Neuronal stem cell (in vitro differentiated cells): ENCODE results near the gene CCS.
A peak's percentile ranks its signal among the peaks of the same experiment; 100 is the strongest.

Source experiments
- DNase-seq: peaks from one replicate; pipeline ENCODE4 v3.0.0-alpha.2; 2013; ENCODE audit warnings: low spot score
- H2AFZ ChIP-seq: one replicate; pipeline ENCODE4 v1.6.1; 2013; ENCODE audit warnings: mild to moderate bottlenecking, low read length, inconsistent platforms
- H2AK5ac ChIP-seq: 2 replicates; pipeline ENCODE4 v1.6.1; 2013; ENCODE audit warnings: low read depth, mild to moderate bottlenecking, inconsistent platforms, low read length, moderate library complexity, mixed read lengths
- H2BK120ac ChIP-seq: 2 replicates; pipeline ENCODE4 v1.6.1; 2013; ENCODE audit warnings: low read depth, mild to moderate bottlenecking, inconsistent platforms, low read length, moderate library complexity, mixed read lengths
- H2BK12ac ChIP-seq: one replicate; pipeline ENCODE4 v1.6.1; 2013; ENCODE audit warnings: low read length, inconsistent platforms
- H2BK15ac ChIP-seq: 2 replicates; pipeline ENCODE4 v1.6.1; 2013; ENCODE audit warnings: mild to moderate bottlenecking, low read length, inconsistent platforms, mixed read lengths
- H2BK5ac ChIP-seq: one replicate; pipeline ENCODE4 v1.6.1; 2013; ENCODE audit warnings: inconsistent platforms, mild to moderate bottlenecking, low read length, moderate library complexity
- H3K14ac ChIP-seq: one replicate; pipeline ENCODE4 v1.6.1; 2013; ENCODE audit warnings: low read length, inconsistent platforms
- H3K18ac ChIP-seq: 2 replicates; pipeline ENCODE4 v1.6.1; 2013; ENCODE audit warnings: low read length, inconsistent platforms
- H3K23ac ChIP-seq: 2 replicates; pipeline ENCODE4 v1.6.1; 2013; ENCODE audit warnings: low read depth, mild to moderate bottlenecking, mixed read lengths, low read length, inconsistent platforms; ENCODE audit not compliant: poor library complexity
- H3K27ac ChIP-seq: replicated peaks from 3 replicates; pipeline ENCODE4 v1.5.1; 2013; ENCODE audit warnings: low read length, inconsistent platforms
- H3K27me3 ChIP-seq, 3 experiments: 2 replicates each; pipeline ENCODE4 v1.6.1; 2013; ENCODE audit warnings: low read length in 3 of 3, mild to moderate bottlenecking in 2 of 3, inconsistent platforms in 1 of 3, low read depth in 1 of 3, mixed read lengths in 1 of 3, moderate library complexity in 1 of 3; ENCODE audit not compliant: control insufficient read depth in 3 of 3, insufficient read depth in 3 of 3
- H3K36me3 ChIP-seq, 2 donors: replicated peaks in 1 of 2; 2 replicates each; pipeline ENCODE4 v1.6.1; 2013; ENCODE audit warnings: low read length in 2 of 2; ENCODE audit not compliant: control insufficient read depth in 2 of 2, insufficient read depth in 2 of 2
- H3K4ac ChIP-seq: 2 replicates; pipeline ENCODE4 v1.6.1; 2013; ENCODE audit warnings: inconsistent platforms, mild to moderate bottlenecking, low read length, moderate library complexity
- H3K4me1 ChIP-seq, 2 donors: 1 replicate in 1 of 2; 2 replicates in 1 of 2; pipeline ENCODE4 v1.6.1; 2013; ENCODE audit warnings: low read length in 2 of 2, low read depth in 1 of 2; ENCODE audit not compliant: control insufficient read depth in 2 of 2, insufficient read depth in 1 of 2
- H3K4me2 ChIP-seq: one replicate; pipeline ENCODE4 v1.6.1; 2013; ENCODE audit warnings: mild to moderate bottlenecking, low read length, inconsistent platforms; ENCODE audit not compliant: insufficient read depth, poor library complexity, severe bottlenecking
- H3K4me3 ChIP-seq, 2 donors: 2 replicates each; pipeline ENCODE4 v1.5.1; 2013; ENCODE audit warnings: low read length in 2 of 2, mild to moderate bottlenecking in 2 of 2, inconsistent platforms in 1 of 2, moderate library complexity in 1 of 2
- H3K79me1 ChIP-seq: one replicate; pipeline ENCODE4 v1.6.1; 2013; ENCODE audit warnings: low read depth, mild to moderate bottlenecking, inconsistent platforms, low read length, moderate library complexity
- H3K9ac ChIP-seq: one replicate; pipeline ENCODE4 v1.6.1; 2013; ENCODE audit warnings: mild to moderate bottlenecking, low read depth, low read length, inconsistent platforms; ENCODE audit not compliant: poor library complexity
- H3K9me3 ChIP-seq, 2 donors: replicated peaks in 1 of 2; 2 replicates each; pipeline versions ENCODE3 to v1.6.1; 2013; ENCODE audit warnings: low read length in 2 of 2, mild to moderate bottlenecking in 2 of 2, inconsistent platforms in 1 of 2, low read depth in 1 of 2, mixed read lengths in 1 of 2, moderate library complexity in 1 of 2; ENCODE audit not compliant: control insufficient read depth in 2 of 2, insufficient read depth in 1 of 2
- H4K8ac ChIP-seq: one replicate; pipeline ENCODE4 v1.6.1; 2013; ENCODE audit warnings: low read depth, mild to moderate bottlenecking, inconsistent platforms, low read length, moderate library complexity
- H4K91ac ChIP-seq: one replicate; pipeline ENCODE4 v1.6.1; 2013; ENCODE audit warnings: low read length, low read depth, mild to moderate bottlenecking, inconsistent platforms; ENCODE audit not compliant: poor library complexity
- WGBS, 2 donors: extraction: QIAGEN DNeasy Blood & Tissue Kit; methylation state at CpG; one replicate each; pipeline ENCODE4 v1.1.7; 2013; ENCODE audit warnings: missing lambda C conversion rate in 2 of 2, mixed read lengths in 1 of 2; ENCODE audit not compliant: insufficient read length in 2 of 2, insufficient replicate concordance in 1 of 2; ENCODE audit errors: extremely low coverage in 2 of 2; 5-methylcytosine and 5-hydroxymethylcytosine counted together

CCS gene

GRCh38 chr11:66545701-66546367, 47.2 kb upstream of the CCS start, which contains the start of gene ZDHHC24:
Gene ZDHHC24 (minus strand): TSS chr11:66546048. CDS start chr11:66546003, 45 bp downstream.
- H3K23ac ChIP-seq, result peak within 1 kb of the TSS; percentile 82

GRCh38 chr11:66546368-66546965, 46.5 kb upstream of the CCS start, which contains the start of gene ACTN3:
Gene ACTN3 (plus strand): TSS chr11:66546903. CDS start chr11:66546938, 35 bp downstream.
- Histone ChIP-seq H3K27ac (peak within 1 kb of the TSS; percentile 67), H3K4ac (no peak within 1 kb of the TSS), H2BK5ac (peak within 1 kb of the TSS; percentile 90), H2BK15ac (peak within 1 kb of the TSS; percentile 94), H3K4me1 (peaks cover 19 to 32% of the 10 kb centered on the region in 2 donors), H3K27me3 (no peaks in the 10 kb centered on the region), H2AK5ac (peak within 1 kb of the TSS; percentile 78), H4K91ac (no peak within 1 kb of the TSS), H3K14ac (peak within 1 kb of the TSS; percentile 59), H3K4me3 (peak within 1 kb of the TSS; percentile 86 to 87), H3K79me1 (no peaks in the 10 kb centered on the region), H3K9me3 (no peaks in the 10 kb centered on the region), H3K9ac (peak within 1 kb of the TSS; percentile 96), H2BK120ac (peak within 1 kb of the TSS; percentile 75), H3K4me2 (peak within 1 kb of the TSS; percentile 93), H2BK12ac (no peak within 1 kb of the TSS), H2AFZ (peak within 1 kb of the TSS; percentile 97), H3K23ac (peak within 1 kb of the TSS; percentile 82), H3K18ac (peak within 1 kb of the TSS; percentile 95), H3K36me3 (peaks cover 5 to 16% of the 10 kb centered on the region in 2 donors), H4K8ac (no peak within 1 kb of the TSS)
- DNase-seq, result peak; percentile 66
- WGBS, 2 donors, result no CpG with 5 or more reads among the region's 37 CpGs

More at GRCh38 chr11:66545701-66546367, 47.2 kb upstream of the CCS start, which contains the start of gene ZDHHC24:
- H2BK5ac ChIP-seq, result peak within 1 kb of the TSS; percentile 90
- no peak within 1 kb of the TSS for H4K8ac ChIP-seq
- no peak within 1 kb of the TSS for H2BK12ac ChIP-seq
- H2AK5ac ChIP-seq, result peak within 1 kb of the TSS; percentile 78
- H4K91ac ChIP-seq, result no peak within 1 kb of the TSS
- peaks cover 19 to 29% of the 10 kb centered on the region in 2 donors for H3K4me1 ChIP-seq
- H3K27ac ChIP-seq, result peak within 1 kb of the TSS; percentile 67
- H3K4ac ChIP-seq, result no peak within 1 kb of the TSS
- peak within 1 kb of the TSS; percentile 93 for H3K4me2 ChIP-seq
- H3K36me3 ChIP-seq, result peaks cover 7 to 16% of the 10 kb centered on the region in 2 donors
- WGBS, 2 donors, result no CpG with 5 or more reads among the region's 71 CpGs
- peak within 1 kb of the TSS; percentile 59 for H3K14ac ChIP-seq
- H3K79me1 ChIP-seq, result no peaks in the 10 kb centered on the region
- peak within 1 kb of the TSS; percentile 97 for H2AFZ ChIP-seq
- peak within 1 kb of the TSS; percentile 94 for H2BK15ac ChIP-seq
- H3K9ac ChIP-seq, result peak within 1 kb of the TSS; percentile 96
- peak; percentile 97 for DNase-seq
- H2BK120ac ChIP-seq, result peak within 1 kb of the TSS; percentile 53
- peak within 1 kb of the TSS; percentile 95 for H3K18ac ChIP-seq
- H3K4me3 ChIP-seq, result peak within 1 kb of the TSS; percentile 86 to 87
- no peaks in the 10 kb centered on the region for H3K27me3 ChIP-seq
- no peaks in the 10 kb centered on the region for H3K9me3 ChIP-seq

GRCh38 chr11:66546966-66547661, 45.9 kb upstream of the CCS start:
- H3K18ac ChIP-seq, result peak overlapping the region; percentile 85
- WGBS, 2 donors, result no CpG with 5 or more reads among the region's 18 CpGs
- peak overlapping the region; percentile 97 for H2AFZ ChIP-seq
- no peak overlapping the region for H3K9ac ChIP-seq
- no peak overlapping the region for H4K91ac ChIP-seq
- H2BK12ac ChIP-seq, result no peak overlapping the region
- H3K27ac ChIP-seq, result peak overlapping the region; percentile 65
- H3K27me3 ChIP-seq, result no peaks in the 10 kb centered on the region
- peak overlapping the region; percentile 75 for H2BK120ac ChIP-seq
- H2AK5ac ChIP-seq, result peak overlapping the region; percentile 53
- no peaks in the 10 kb centered on the region for H3K79me1 ChIP-seq
- H3K14ac ChIP-seq, result no peak overlapping the region
- peak overlapping the region in 1 of 2 donors; percentile 73 for H3K4me3 ChIP-seq
- H3K4ac ChIP-seq, result no peak overlapping the region
- DNase-seq, result peak; percentile 29
- H3K9me3 ChIP-seq, result no peaks in the 10 kb centered on the region
- peak overlapping the region; percentile 94 for H2BK15ac ChIP-seq
- no peak overlapping the region for H4K8ac ChIP-seq
- H3K36me3 ChIP-seq, result peaks cover 3 to 10% of the 10 kb centered on the region in 2 donors
- peak overlapping the region; percentile 90 for H2BK5ac ChIP-seq
- H3K4me2 ChIP-seq, result peak overlapping the region; percentile 89
- peak overlapping the region; percentile 18 for H3K23ac ChIP-seq
- H3K4me1 ChIP-seq, result peaks cover 19 to 32% of the 10 kb centered on the region in 2 donors
